ENCODE data around the gene TTC6.
A peak's percentile ranks its signal among the peaks of the same experiment; 100 is the strongest.

Gene TTC6

GRCh38 chr14:37599507-37600368 is 4.3 kb downstream of the TTC6 start:
- 0 to 2% methylated on average over 41 to 54 of the region's 57 CpGs for WGBS, 2 experiments (ENCODE audit: insufficient coverage in 2 of 2)
- Histone ChIP-seq H3K4me3 (ENCODE audit: extremely low read depth, insufficient read depth, low read length, poor library complexity, severe bottlenecking) (peak overlapping the region; percentile 19), H3K27ac (ENCODE audit: low read depth, low read length, severe bottlenecking) (no peak overlapping the region), H3K9me3 (ENCODE audit: control insufficient read depth, low read length) (no peaks in the 10 kb centered on the region), H3K36me3 (ENCODE audit: control insufficient read depth, insufficient read depth, low read length) (no peaks in the 10 kb centered on the region), H3K4me1 (ENCODE audit: control insufficient read depth, insufficient read depth, low read length, poor library complexity, severe bottlenecking) (peaks cover 4% of the 10 kb centered on the region)

GRCh38 chr14:37600880-37601741 is 5.7 kb downstream of the TTC6 start:
- WGBS, 2 experiments (ENCODE audit: insufficient coverage in 2 of 2), result 82 to 84% methylated on average over 3 to 4 of the region's 4 CpGs
- no peak overlapping the region for H3K27ac ChIP-seq (ENCODE audit: low read depth, low read length, severe bottlenecking)
- H3K4me3 ChIP-seq (ENCODE audit: extremely low read depth, insufficient read depth, low read length, poor library complexity, severe bottlenecking), result no peak overlapping the region
- H3K9me3 ChIP-seq (ENCODE audit: control insufficient read depth, low read length), result no peaks in the 10 kb centered on the region
- H3K4me1 ChIP-seq (ENCODE audit: control insufficient read depth, insufficient read depth, low read length, poor library complexity, severe bottlenecking), result peaks cover 4% of the 10 kb centered on the region
- H3K36me3 ChIP-seq (ENCODE audit: control insufficient read depth, insufficient read depth, low read length), result no peaks in the 10 kb centered on the region

DNA sequence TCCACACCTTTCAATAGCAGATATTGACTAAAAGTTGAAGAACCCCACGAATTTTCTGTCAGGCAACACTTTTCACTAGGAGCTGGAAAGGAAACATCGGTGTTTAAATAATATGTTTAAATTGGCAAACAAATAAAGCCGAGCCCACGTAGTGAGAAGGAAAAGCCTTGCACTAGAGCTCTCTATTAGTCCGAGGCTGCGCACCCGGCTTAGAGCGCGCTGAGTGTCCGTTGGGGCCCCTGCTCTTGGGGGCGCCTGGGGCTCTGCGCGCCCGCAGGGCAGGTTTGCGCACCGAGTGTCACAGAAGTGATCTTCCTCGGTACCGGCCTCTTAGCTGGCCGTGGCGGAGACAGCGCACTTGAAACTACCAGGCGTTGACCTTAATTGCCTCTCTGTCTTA is 6.4 kb downstream of the TTC6 start:
- no peak overlapping the region for H3K27ac ChIP-seq (ENCODE audit: low read depth, low read length, severe bottlenecking)
- H3K4me1 ChIP-seq (ENCODE audit: control insufficient read depth, insufficient read depth, low read length, poor library complexity, severe bottlenecking), result peaks cover 4% of the 10 kb centered on the region
- no peaks in the 10 kb centered on the region for H3K36me3 ChIP-seq (ENCODE audit: control insufficient read depth, insufficient read depth, low read length)
- H3K9me3 ChIP-seq (ENCODE audit: control insufficient read depth, low read length), result no peaks in the 10 kb centered on the region
- 57 to 67% methylated on average over 10 to 13 of the region's 22 CpGs for WGBS, 2 experiments (ENCODE audit: insufficient coverage in 2 of 2)
- no peak overlapping the region for H3K4me3 ChIP-seq (ENCODE audit: extremely low read depth, insufficient read depth, low read length, poor library complexity, severe bottlenecking)

DNA sequence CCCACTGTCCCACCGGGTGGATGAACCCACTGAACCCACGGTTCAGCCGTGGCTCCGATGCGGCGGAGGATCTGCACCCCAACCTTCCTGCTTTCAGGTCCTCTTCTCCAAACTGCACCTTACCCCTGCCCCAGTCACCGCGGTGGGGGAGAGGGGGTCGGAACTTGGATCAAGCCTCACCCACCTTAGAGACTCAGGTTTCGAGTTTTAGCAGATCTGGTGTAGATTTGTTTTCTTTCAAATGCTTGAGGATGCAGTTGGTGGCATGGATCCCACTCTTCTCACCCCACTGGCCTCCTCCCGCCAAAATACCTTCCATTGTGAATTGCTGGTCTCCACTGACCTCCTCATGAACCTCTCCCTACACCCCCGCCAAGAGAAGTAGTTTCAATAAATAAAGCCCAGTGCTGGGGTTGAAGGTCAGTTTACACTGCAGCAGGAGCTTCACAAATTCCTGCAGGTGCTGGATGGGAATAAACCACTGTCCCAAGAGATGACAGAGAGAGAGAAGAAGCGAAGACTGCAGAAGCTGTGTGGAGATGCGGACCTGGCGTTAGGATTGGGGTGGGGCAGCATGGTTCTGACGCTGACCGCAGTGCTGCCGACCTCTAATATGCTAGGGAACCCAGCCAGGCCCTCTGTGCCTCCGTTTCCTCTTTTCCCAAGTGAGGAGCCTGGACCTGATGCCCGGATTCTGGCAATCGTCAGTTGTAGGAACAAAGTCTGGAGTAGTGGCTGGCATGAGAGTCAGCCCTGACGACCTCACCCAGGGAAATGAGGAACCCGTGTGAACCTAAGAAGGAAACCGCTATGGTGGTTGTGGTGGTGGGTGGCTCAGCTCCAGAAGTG is 7.4 kb downstream of the TTC6 start:
- WGBS, 2 experiments (ENCODE audit: insufficient coverage in 2 of 2), result 72 to 80% methylated on average over 10 to 19 of the region's 24 CpGs
- no peak overlapping the region for H3K4me3 ChIP-seq (ENCODE audit: extremely low read depth, insufficient read depth, low read length, poor library complexity, severe bottlenecking)
- no peaks in the 10 kb centered on the region for H3K36me3 ChIP-seq (ENCODE audit: control insufficient read depth, insufficient read depth, low read length)
- no peaks in the 10 kb centered on the region for H3K9me3 ChIP-seq (ENCODE audit: control insufficient read depth, low read length)
- H3K4me1 ChIP-seq (ENCODE audit: control insufficient read depth, insufficient read depth, low read length, poor library complexity, severe bottlenecking), result peaks cover 4% of the 10 kb centered on the region
- no peak overlapping the region for H3K27ac ChIP-seq (ENCODE audit: low read depth, low read length, severe bottlenecking)

GRCh38 chr14:37603688-37604251 is 8.3 kb downstream of the TTC6 start:
- Histone ChIP-seq H3K36me3 (ENCODE audit: control insufficient read depth, insufficient read depth, low read length) (no peaks in the 10 kb centered on the region), H3K4me1 (ENCODE audit: control insufficient read depth, insufficient read depth, low read length, poor library complexity, severe bottlenecking) (no peaks in the 10 kb centered on the region), H3K4me3 (ENCODE audit: extremely low read depth, insufficient read depth, low read length, poor library complexity, severe bottlenecking) (no peak overlapping the region), H3K27ac (ENCODE audit: low read depth, low read length, severe bottlenecking) (no peak overlapping the region), H3K9me3 (ENCODE audit: control insufficient read depth, low read length) (no peaks in the 10 kb centered on the region)
- 79 to 83% methylated on average over 5 to 8 of the region's 9 CpGs for WGBS, 2 experiments (ENCODE audit: insufficient coverage in 2 of 2)

GRCh38 chr14:37606678-37607077 is 11.2 kb downstream of the TTC6 start:
- no peaks in the 10 kb centered on the region for H3K4me1 ChIP-seq (ENCODE audit: control insufficient read depth, insufficient read depth, low read length, poor library complexity, severe bottlenecking)
- H3K9me3 ChIP-seq (ENCODE audit: control insufficient read depth, low read length), result no peaks in the 10 kb centered on the region
- no peak overlapping the region for H3K27ac ChIP-seq (ENCODE audit: low read depth, low read length, severe bottlenecking)
- H3K4me3 ChIP-seq (ENCODE audit: extremely low read depth, insufficient read depth, low read length, poor library complexity, severe bottlenecking), result no peak overlapping the region
- no peaks in the 10 kb centered on the region for H3K36me3 ChIP-seq (ENCODE audit: control insufficient read depth, insufficient read depth, low read length)

GRCh38 chr14:37608649-37609048 is 13.2 kb downstream of the TTC6 start:
- Histone ChIP-seq H3K9me3 (ENCODE audit: control insufficient read depth, low read length) (peaks cover 3% of the 10 kb centered on the region), H3K36me3 (ENCODE audit: control insufficient read depth, insufficient read depth, low read length) (no peaks in the 10 kb centered on the region), H3K27ac (ENCODE audit: low read depth, low read length, severe bottlenecking) (no peak overlapping the region), H3K4me1 (ENCODE audit: control insufficient read depth, insufficient read depth, low read length, poor library complexity, severe bottlenecking) (no peaks in the 10 kb centered on the region), H3K4me3 (ENCODE audit: extremely low read depth, insufficient read depth, low read length, poor library complexity, severe bottlenecking) (no peak overlapping the region)
- WGBS, 2 experiments (ENCODE audit: insufficient coverage in 2 of 2), result no CpG with 5 or more reads among the region's 3 CpGs

GRCh38 chr14:37610945-37611523 is 15.6 kb downstream of the TTC6 start:
- H3K4me3 ChIP-seq (ENCODE audit: extremely low read depth, insufficient read depth, low read length, poor library complexity, severe bottlenecking), result no peak overlapping the region
- H3K27ac ChIP-seq (ENCODE audit: low read depth, low read length, severe bottlenecking), result no peak overlapping the region

GRCh38 chr14:37615582-37616289 is 20.3 kb downstream of the TTC6 start:
- H3K4me3 ChIP-seq (ENCODE audit: extremely low read depth, insufficient read depth, low read length, poor library complexity, severe bottlenecking), result no peak overlapping the region
- H3K27ac ChIP-seq (ENCODE audit: low read depth, low read length, severe bottlenecking), result no peak overlapping the region
- no peaks in the 10 kb centered on the region for H3K4me1 ChIP-seq (ENCODE audit: control insufficient read depth, insufficient read depth, low read length, poor library complexity, severe bottlenecking)
- H3K36me3 ChIP-seq (ENCODE audit: control insufficient read depth, insufficient read depth, low read length), result no peaks in the 10 kb centered on the region
- WGBS, 2 experiments (ENCODE audit: insufficient coverage in 2 of 2), result 96% methylated on average over 3 of the region's 3 CpGs; no CpG with 5 or more reads in 1 of the 2 experiments
- peaks cover 12% of the 10 kb centered on the region for H3K9me3 ChIP-seq (ENCODE audit: control insufficient read depth, low read length)

More at GRCh38 chr14:37610945-37611523, 15.6 kb downstream of the TTC6 start:
- peaks cover 8% of the 10 kb centered on the region for H3K9me3 ChIP-seq (ENCODE audit: control insufficient read depth, low read length)
- H3K36me3 ChIP-seq (ENCODE audit: control insufficient read depth, insufficient read depth, low read length), result no peaks in the 10 kb centered on the region
- no peaks in the 10 kb centered on the region for H3K4me1 ChIP-seq (ENCODE audit: control insufficient read depth, insufficient read depth, low read length, poor library complexity, severe bottlenecking)
- 31 to 39% methylated on average over 37 to 52 of the region's 52 CpGs for WGBS, 2 experiments (ENCODE audit: insufficient coverage in 2 of 2)

Measured in mesodermal cell (in vitro differentiated cells).